HG03439 (cell line): ENCODE data around the gene B3GALNT1.

ENCODE experiments used
- ATAC-seq: cut with Tn5 transposase; IDR thresholded peaks from one replicate; pipeline ENCODE4 v1.9.1; 2021; ENCODE audit warnings: mild to moderate bottlenecking, moderate library complexity; ENCODE audit not compliant: unreplicated experiment

Gene B3GALNT1

DNA sequence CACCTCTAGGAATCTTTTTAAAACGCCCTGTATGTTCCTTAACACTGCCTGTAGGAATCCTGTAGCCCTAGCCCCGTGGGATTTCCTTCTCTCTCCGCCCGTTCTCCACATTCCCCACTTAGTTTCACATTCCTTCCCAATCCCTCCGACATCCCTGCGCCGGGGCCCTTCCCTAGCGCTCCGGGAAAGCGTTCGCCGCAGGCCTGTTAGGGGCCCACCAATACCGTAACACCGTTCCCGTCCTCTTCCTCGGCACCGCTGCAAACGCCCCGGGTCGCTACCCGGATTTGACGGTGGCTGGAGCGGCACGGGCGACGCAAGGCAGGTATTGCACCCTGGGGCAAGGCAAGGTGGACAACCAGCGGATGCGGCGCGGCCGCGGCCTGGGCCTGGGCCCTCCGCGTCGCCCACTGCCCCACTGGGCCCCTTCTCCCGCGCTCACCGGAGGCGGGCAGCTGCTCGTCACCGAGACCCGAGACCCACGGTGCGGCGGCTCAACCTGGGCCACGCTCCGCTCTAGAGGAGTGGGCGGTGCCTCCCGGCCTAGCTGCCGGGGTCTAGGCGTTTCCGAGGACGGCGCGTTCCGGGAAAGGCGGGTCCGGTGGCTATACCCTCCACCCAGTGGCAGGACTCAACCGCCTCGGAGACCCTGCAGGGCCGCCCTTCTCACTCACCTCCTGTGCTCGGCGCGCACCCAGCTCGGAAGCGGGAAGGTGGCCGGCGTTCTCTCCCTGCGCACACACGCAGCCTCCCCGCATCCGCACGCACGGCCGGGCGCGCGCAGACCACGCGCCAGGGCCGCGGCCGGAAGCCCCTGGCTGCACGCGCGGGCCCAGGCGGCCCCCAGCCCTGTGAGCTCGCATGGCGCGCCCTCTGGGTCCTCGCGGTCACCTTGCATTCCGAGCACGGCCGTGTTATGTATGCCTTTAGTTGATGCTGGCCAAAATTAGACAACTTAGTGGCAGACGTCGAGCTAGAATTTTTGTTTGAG lies at the start of gene B3GALNT1:
TSS of gene B3GALNT1 (minus strand) at position 789 of the 991 bp plus-strand sequence. CDS start 18,595 bp downstream, outside the sequence.
- ATAC-seq, result peak; percentile 57

DNA sequence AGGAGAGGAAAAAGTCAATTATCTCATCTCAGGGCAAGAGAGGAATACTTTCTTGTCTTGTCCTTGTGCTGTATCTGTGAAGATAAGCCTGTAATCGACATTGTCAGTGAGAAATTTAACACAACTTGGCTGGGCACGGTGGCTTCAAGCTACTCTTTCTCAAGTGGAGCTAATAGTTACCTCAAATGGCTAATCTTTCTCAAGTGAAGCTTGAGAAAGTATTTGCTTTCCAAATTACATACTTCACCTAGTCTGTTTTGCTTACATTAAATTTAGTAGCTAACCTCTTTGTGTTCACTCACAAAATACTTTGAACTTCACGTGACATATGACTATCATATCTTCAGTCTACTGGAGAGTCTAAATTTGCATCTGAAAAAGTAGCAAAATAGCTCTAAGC lies 48.3 kb upstream of the B3GALNT1 start:
- ATAC-seq, result no peak

GRCh38 chr3:161150001-161150525 lies 44.9 kb upstream of the B3GALNT1 start:
- no peak for ATAC-seq

DNA sequence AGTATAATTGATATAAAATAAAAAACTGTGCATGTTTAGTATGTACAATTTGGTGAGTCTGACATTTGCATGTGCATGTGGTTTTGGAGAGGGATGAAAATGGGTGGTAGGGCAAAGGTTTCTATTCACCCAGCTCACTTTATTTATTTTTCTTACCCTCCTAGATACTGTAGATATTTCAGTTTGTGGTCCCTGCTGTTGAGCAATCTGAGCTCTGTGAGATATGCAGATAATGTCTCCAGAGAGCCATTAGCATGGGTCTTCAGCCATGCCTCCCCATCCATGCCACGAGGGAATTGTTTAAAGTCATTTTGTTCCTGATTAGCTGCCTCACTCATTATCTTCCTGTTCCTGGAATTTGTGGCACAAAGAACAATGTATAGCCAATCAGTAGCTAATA lies 44.4 kb upstream of the B3GALNT1 start:
- no peak for ATAC-seq

DNA sequence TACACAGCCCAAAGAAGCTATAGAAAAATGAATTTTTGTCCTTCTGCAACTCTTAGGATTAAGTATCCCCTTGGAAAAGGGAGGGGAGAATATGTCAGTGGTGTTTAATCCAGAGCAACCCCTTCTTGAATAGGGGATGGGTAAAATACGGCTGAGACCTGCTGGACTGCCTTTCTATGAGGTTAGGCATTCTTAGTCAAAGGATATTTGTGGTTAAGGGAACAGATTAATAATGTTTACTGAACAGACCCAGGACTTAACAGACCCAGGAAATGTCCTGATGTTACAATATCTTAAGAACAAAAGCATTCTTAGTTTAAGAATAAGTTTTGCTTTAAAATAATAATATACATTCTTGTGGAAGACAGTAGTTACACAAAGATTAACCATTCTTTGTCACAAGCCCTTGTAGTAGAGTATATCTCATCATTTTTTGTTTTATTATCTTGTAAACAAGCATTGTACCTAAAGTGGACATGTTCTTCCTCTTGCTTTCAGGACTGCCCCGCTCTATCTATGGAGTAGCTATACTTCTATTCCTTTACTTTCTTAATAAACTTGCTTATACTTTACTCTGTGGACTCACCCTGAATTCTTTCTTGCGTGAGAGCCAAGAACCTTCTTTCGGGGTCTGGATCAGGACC lies 43.8 kb upstream of the B3GALNT1 start:
- no peak for ATAC-seq

DNA sequence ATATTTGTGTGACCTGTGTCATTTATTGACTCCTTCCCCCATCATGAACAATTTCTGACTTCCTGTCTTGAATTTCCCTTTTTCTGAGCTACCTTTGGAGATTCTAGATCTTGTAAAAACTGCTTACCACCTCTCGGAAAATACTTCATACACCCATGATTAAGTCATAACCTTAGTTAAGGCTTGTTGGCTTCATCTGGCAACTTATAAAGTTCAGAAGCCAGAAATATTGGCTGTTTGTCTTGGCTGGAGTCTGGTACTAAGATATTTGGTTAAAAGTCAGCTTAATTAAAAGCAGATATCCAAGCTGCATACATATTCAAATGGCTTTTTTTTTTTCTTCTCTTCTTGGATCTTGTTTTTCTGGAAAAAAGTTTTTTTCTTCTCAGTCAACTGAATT lies 37.3 kb upstream of the B3GALNT1 start:
- ATAC-seq, result no peak

DNA sequence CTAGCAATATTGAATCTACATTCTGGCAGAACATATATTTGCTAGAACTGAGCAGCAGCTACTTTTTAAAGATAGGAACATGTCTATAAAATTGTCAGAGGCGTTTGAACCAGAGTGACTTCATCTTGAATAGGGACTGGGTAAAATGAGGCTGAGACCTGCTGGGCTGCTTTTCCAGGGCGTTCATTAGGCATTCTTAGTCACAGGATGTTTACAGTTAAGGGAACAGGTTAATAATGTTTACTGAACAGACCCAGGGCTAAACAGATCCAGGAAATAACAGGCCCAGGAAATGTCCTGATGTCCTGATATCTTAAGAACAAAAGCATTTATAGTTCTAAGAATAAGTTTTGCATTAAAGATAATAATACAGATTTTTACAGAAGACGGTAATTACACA lies 34.5 kb upstream of the B3GALNT1 start:
- no peak for ATAC-seq

DNA sequence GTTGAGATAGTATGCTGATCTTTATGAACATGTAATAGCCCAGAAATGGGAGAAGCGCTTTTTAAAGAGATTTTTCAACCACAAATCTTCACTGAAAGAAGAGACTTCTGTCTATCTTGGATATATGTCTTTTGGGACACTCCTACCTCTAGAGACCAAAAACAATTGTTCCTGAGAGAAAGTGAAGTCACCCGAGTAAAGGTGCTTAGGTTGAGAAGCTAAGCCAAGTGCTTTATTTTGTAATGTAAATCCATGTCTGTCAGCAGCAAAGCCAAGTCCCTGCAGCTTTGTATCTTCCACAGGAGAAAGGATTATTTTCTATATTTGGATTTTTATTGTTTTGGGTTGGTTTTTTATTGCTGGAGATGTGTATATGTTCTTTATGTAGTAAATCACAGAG lies 32.1 kb upstream of the B3GALNT1 start:
- no peak for ATAC-seq

DNA sequence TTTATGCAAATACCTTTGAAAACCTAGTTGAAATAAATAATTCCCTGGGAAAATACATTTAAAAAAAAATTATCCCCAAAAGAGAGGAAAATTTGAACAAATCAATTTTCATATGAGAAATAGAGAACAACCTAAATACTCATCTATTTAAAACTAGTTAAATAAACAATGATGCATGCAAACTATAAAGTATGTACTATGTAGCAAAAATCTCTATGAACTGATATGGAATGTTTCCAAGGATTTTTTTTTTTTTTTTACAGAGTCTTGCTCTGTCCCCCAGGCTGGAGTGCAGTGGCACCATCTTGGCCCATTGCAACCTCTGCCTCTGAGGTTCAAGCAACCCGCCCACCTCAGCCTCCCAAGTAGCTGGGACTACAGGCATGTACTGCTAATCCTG lies 27.2 kb upstream of the B3GALNT1 start:
- no peak for ATAC-seq

DNA sequence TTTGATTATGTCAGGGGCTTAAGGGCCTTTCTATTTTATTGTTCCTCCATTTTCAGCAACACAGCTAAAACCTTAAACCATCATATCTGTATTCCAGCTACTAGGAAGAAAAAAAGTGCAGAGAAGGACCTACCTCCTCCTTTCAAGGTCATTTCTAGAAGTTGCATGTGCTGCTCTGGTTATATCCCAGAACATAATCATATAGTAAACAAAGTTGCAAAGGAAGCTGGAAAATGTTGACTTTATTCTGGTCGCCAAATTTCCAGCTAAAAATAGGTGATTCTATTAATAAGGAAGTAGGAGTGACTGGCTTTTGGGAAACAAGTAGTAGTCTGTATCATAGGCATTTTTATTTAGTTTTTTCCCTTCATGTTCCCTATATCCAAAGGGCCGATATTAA lies 21.3 kb upstream of the B3GALNT1 start:
- ATAC-seq, result no peak

DNA sequence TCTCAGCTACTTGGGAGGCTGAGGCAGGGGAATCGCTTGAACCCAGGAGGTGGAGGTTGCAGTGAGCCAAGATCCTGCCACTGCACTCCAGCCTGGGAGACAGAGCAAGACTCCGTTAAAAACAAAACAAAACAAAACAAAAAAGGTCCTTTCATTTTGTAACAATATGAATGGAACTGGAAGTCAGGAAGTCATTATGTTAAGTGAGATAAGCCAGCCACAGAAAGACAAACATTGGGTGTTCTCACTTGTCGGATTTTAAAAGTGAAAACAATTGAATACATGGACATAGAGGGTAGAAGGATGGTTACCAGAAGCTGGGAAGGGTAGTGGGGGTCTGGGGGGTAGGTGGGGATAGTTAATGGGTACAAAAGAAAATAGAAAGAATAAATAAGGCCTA lies 12.5 kb upstream of the B3GALNT1 start:
- no peak for ATAC-seq

DNA sequence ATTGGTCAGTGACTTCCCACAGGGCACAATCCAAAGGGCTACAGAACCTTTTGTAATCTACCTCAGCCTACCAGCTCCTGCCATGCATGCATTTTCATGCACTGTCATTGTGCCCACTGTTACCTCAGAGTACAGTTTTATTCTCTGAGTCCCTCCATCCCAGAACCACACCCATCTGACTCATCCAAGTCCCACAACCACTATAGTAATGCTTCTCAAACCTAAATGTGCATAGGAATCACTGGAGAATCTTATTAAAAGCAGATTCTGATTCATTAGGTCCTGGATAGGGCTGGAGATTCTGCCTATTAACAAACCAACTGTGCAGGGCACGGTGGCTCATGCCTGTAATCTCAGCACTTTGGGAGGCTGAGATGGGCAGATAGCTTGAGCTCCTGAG lies 3.7 kb upstream of the B3GALNT1 start:
- no peak for ATAC-seq

GRCh38 chr3:161107311-161107710 lies 2.2 kb upstream of the B3GALNT1 start:
- no peak for ATAC-seq

DNA sequence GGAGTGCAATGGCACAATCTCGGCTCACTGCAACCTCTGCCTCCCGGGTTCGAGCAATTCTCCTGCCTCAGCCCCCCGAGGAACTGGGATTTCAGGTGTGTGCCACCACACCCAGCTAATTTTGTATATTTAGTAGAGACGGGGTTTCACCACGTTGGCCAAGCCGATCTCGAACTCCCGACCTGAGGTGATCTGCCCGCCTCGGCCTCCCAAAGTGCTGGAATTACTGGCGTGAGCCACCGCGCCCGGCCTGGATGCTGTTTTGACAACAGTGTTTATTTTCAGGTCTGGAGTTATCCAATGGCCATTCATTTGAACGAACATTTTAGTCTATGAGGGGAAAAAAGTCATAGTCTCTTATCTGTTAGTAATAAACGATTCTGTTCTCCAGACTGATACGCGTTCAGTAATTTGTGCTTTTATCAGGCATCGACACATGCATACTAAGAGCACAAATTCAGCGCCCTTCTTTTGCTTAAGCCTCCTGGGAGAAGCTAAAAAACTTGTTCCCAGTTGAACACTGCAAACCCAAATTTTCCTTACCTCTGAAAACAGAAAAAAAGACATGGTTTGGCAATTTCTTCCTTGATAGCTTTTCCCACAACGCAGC lies 1.3 kb downstream of the B3GALNT1 start:
- ATAC-seq, result no peak

- ATAC-seq, result no peak
Measured at GRCh38 chr3:161101609-161102008, 3.5 kb downstream of the B3GALNT1 start.

DNA sequence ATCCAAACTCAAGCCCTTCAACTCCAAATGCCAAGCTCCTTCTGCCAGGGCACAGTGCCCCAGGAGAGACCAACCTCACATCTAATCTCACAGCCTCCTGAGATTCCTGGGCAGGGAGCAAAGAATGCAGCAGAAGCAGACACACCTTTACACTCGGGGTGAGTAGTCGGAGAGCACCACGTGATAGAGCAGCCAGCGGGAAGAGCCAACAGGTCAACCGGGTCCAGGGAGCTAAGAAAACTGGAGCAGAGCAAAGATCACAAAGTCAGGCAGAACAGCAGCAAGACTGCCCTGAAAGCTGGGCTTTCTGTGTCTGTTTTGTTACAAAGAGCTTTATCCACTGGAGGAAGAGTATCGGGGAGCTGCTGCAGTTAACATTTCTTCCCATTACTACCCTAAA lies 4.2 kb downstream of the B3GALNT1 start:
- no peak for ATAC-seq

DNA sequence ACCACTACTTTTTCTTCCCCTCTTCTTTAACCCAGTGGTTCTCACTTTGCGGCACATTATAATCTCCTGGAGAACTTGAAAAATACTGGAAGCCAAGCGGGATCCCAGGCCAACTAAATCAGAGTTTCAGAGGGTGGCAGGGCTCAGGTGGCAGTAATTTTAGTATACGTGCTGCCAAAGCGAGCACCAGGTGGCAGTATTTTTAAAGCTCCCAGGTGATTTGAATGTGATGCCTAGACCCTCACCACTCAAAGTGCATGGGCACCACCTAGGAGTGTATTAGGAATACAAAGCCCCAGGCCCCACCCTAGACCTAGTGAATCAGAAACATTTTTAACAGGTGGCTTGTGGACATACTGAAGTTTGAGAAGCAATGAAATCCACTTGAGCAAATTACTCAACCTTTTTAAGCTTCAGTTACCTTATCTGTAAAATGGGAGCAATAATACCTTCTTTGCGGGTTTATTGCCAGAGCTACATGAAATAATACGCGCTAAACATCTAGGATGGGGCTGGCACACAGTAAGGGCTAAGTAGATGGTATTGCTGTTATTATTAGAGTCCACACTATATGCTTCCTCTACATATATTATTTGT lies 8.3 kb downstream of the B3GALNT1 start:
- no peak for ATAC-seq

DNA sequence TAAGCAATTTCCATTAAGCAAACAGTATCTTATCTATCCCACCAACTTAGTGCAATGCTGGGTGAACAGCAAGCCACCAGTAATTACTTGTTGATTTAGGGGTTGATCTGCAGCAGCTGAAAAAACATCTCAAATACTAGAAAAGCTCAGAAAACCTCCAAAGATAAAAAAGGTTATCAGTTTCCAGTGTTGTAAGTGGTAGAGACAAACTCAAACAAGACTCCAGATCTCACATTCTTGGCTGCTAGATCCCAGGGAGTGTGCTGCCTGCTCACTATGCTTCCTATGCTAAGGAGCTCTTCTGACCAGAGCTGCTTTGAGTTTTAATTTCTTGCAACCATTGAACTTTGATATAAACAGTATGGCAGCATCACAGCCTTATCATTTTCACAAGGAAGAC lies 11.3 kb downstream of the B3GALNT1 start:
- ATAC-seq, result no peak

GRCh38 chr3:161084277-161084676 lies 20.9 kb downstream of the B3GALNT1 start:
- ATAC-seq, result no peak

- no peak for ATAC-seq
Measured at GRCh38 chr3:161083131-161083530, 22.0 kb downstream of the B3GALNT1 start.

DNA sequence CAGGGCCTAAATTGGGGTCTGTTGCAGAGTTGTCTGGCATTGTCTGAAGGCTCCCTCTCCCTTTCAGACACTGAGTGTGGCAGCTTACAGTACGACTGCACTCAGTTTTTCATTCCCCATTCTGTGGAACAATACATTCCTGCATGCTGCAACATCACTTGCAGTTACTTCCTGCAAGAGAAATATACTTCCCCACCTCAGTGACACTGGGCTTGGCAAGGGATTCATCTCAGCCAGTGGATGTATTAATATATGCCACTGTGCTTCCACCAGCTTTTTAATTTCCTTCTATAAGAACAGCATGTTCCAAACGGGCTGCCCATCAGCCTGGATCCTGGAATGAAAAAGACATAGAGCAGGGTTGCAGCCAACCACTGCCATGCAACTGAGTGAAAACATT lies 23.1 kb downstream of the B3GALNT1 start:
- ATAC-seq, result no peak
